HG02870 (cell line): Measurements from ENCODE around the gene SUPT20H.

Experiments used
- ATAC-seq: cut with Tn5 transposase; IDR thresholded peaks from one replicate; pipeline ENCODE4 v1.9.1; 2021; ENCODE audit warnings: mild to moderate bottlenecking, moderate library complexity; ENCODE audit not compliant: unreplicated experiment

Gene SUPT20H

DNA sequence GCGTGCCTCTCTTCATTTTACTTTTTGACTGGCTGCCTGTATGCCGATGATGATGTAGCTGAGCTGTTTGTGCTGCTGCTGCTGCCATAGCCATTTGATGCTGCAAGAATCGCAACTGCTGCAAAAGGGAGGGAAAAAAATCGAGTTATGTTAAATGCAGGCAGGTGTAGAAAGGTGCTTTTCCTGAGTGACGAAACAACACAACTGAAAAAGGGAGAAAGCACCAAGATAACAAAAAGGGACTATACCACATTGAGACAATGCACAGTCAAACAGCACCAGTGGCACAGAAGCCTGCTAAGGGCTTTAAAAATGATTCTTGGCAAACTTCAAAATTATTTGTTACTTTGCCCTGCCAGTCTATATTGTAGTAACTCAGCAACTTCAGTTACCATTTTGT lies 49.8 kb downstream of the SUPT20H start:
- no peak for ATAC-seq

DNA sequence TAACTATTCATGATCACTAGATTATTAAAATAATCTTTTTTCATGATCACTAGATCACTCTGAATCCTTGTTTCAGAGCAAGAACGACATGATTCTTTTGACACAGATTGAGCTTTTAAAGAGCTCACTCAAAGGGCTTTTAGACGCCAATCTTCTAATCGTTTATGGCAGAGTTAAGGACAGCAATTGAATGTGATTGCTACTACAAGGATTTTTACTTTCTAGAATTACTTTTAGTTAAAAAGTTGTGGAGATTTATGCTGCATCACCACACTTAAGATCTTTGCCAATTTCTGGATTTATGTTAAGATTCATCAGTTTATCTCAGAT lies 57.6 kb downstream of the SUPT20H start:
- ATAC-seq, result no peak

DNA sequence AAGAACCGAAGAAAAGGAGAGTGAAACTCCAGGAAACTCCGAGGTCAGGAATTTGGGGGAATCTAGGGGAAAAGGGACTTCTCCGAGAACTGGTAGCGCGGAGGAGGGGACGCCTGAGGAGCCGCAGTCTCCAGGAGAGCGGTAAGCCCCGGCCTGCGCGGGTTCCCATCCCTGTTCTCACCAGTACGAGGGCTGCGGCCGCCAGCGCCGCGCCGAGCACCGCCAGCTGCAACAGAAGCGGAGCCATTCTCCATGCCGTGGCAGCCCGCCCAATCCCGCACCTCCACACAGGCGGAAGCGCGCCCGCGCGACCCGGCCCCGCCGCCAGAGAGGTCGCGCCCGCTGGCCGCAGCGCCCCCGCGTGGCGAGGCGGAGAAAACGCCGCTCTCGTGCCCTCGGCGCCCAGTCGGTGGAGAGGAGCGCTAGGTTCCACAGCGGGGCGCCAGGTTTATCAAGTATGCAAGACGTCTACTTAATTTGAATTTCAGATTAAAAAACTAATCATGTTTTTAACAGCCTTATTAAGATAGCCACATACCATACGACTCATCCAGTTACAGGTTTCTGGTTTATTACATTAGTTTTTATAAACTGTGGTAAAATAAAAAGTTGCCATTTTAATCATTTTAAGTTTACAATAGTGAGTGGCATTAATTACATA lies 60.3 kb downstream of the SUPT20H start, which contains the start of gene ALG5:
Gene ALG5 (minus strand): TSS at position 287 of the 661 bp plus-strand sequence. CDS start 40 bp downstream, at position 247.
- ATAC-seq, result peak; percentile 54

DNA sequence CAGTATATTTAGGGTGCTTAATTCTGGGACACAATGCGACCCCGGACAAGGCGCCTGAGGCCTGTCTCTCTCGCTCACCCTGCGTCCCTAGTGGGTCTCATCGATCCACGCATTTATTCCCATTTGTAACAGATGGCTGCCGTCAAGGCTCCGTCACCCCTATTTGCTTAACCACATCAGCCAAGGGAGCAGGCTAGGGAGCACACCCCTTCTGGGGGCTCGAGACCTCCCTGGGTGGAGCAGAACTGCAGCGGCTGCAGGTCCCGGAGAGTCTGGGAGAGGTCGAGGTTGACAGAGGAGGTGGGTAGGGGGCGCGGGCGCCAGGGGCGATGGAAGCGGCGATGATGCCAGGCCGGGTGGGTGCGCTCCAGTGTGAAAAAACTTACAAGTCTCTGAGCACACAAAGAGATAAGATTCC lies 60.9 kb downstream of the SUPT20H start:
- no peak for ATAC-seq

DNA sequence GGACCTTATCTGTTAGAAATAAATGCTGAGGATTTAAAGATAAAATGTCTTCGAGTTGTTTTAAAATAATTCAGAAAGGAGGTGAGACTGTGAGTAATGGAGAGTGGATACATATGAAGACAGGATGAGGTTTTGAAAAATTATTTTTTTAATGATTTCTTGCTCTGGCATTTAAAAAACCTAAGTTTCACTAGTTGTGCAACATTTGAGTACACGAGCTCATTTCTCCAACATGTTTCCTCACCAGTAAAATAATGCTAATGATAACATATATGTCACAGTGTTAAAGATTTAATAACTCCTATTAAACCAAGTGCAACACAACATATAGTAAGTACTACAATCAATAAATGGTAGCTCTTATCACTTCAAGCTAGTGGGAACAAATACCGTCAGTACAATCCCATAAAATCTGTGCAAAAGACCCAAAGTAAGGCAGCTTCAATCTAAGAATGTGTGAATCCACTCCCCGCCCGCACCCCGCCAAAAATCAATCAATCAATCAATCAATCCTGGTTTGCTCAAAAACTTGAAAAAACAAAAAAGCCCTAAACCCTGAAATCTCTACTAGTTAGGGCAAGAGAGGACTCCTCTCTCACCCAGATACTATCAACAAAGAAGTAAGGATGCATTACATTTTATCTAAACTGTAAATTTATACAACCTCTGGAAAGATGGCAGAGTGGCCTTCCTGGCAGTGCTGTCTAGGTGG lies 61.6 kb downstream of the SUPT20H start:
- no peak for ATAC-seq

DNA sequence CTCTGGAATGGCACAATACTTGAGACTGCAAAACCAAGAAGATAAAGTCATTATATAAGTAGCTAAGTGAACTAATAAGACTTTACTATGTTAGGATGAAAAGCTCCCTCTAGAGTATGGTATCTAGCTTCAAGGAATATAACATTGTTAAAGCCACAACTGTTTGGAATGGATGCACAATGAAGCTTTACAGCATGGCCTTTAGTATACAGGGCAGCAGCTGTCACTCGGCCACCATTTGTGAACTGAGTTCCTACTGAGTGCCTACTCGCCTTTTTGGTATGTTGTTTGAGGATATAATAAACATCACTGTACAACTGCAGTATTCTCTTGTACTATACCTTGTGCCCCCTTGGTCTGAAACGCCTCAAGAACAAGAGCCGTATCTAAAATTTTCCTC lies 67.1 kb downstream of the SUPT20H start:
- no peak for ATAC-seq

DNA sequence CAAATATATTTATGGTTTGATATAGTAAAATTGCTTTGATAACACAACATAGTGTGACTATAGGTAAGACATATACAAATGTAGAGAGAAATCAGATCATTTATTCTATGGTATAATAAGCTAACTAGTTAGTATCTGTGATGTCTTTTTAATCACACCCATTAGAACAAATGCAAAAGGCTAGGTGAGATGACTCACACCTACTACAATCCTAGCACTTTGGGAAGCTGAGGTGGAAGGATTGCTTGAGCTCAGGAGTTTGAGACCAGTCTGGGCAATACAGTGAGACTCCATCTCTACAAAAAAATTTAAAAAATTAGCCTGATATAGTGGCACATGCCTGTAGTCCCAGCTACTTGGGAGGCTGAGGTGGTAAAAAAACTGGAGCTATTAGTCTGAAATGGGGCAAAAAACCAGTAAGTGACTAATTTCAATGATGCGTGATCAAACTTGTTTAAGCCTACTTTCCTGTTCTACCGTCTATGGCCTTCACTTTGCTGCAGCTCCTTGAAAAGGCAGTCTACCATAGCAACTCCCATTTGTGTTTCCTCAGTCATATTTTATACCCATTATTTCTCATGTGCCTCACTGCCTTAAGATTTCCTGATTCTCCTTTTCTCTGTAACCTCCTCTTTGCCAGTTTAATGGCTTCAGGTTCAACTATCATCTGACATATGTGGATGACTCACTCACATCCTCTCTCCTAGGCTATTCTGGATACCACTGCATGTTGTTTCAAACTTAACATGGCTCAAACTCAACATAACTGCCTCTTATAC lies 72.8 kb downstream of the SUPT20H start:
- ATAC-seq, result no peak

DNA sequence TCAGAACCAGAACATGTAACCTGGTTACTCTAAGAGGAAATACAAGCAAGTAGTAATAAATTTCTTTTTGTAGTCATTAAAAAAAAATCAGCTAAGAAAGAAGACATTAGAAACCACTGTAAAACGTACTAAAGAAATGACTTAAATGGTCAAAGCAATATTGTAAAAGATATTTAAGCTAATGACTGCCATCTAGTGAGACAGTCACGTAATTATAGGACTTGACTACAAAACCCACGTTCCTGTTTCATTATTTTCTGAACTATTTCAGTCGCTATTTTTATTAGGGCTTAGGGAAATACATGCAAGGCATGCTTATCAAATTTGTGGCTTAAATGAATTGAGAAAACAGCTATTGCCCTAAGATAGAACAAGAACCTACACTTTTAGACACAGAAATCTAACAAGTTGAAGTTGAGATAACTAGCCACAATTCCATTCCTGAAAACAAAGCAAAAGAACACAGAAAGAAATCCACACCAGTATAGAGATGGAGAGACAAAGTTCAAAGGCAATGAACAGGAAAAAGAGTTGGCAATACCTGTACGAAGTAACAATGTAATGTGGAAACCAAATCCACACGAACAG lies 78.2 kb downstream of the SUPT20H start:
- ATAC-seq, result peak; percentile 53

DNA sequence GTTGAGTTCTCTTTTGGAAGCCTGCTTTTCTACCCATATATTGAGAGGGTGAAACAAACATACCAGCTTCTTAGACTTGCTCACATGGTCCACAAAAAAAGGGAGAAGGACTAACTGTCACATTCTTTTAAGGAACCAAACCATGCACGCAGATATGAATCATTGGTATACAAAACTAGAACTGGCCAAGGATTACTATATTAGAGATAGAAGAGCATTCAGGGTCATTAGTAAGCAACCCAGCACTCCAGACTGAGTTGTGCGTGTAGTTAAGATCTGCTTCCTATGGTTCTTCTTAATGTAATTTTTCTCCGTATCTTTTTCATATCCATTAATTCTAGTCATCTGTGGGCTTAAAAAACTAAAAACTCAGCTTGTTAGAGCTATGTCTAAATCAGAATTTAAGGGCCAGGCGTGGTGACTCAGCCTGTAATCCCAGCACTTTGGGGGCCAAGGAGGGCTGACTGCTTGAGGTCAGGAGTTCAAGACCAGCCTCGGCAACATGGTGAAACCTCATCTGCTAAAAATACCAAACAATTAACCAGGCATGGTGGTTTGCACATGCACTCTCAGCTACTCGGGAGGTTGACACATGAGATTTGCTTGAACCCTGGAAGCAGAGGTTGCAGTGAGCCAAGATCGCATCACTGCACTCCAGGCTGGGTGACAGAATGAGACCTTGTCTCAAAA lies 80.0 kb downstream of the SUPT20H start:
- peak; percentile 41 for ATAC-seq

DNA sequence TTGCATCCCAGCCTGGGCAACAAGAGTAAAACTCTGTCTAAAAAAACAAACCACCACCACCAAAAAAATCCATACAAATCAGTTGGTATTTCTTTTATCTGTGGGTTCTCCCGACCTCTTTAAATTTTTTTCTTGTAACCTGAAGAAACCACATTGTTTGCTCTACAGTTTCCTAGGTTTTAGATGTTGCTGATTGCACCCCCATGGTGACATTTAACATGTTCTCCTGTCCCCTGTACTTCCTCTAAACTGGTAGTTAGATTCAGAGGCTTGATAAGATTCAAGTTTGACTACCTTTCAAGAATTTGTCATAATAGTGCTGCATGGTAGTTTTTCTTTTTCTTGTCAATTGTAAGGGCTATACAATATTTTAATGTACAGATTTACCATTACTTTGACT lies 84.3 kb downstream of the SUPT20H start:
- no peak for ATAC-seq

DNA sequence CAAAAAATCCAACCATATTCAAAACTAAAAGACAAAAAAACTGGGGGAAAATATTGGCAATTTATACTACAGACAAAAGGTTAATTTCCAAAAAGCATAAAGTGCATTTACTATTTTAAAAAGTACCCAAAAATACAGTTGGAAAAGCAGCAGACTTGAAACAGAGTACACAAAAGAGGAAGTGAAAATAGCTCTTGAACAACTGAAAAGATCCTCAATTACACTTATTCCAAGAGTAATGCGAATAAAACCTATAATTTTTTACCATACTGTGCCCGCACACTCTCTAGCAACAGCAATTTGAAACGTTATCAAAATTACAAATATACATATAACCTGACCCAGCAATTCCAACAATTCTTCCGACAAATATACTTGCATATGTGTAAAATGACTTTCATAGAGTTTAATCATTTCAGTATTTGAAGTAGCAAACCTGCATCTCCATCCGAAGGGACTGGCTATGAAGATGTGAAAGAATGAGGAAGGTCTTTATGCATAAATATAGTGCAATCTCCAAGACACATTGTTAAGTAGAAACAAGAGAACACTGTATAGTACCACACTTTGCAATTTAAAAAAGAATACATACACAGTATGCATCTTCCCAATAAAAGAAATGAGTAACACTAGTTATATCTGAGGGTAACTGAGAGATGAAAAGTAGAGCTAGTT lies 85.7 kb downstream of the SUPT20H start:
- peak; percentile 84 for ATAC-seq

DNA sequence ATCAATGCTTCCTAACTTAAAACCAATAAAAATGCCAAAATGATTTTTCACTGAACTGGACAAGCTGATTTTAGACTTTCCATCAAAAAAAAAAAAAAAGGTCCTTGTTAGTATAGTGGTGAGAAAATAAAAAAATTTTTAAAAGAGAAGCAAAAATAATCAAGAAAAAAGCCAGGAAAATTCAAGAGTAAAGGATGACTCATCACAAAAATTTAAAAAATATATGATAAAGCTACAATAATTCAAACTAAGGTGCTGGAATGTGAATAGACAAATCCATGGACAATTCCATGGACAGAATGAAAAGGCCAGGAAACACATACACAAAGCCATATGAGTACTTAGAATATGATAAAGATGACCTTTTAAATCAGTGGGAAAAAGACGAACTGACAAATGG lies 86.5 kb downstream of the SUPT20H start:
- ATAC-seq, result no peak

DNA sequence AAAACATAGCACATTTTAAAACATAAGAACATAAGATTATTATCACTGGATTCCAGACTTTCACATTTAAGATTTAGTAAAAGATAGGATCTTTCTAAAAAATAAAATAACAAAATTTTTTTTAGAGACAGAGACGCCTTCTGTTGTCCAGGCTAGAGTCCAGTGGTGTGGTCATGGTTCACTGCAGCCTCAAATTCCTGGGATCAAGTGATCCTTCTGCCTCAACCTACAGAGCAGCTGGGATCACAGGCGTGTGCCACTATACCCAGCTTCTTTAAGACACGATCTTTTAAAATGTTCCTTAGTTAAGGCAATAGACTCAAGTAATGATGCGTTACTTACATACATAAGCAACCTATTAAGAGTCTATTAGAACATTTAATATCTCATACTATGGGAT lies 93.1 kb downstream of the SUPT20H start:
- no peak for ATAC-seq

DNA sequence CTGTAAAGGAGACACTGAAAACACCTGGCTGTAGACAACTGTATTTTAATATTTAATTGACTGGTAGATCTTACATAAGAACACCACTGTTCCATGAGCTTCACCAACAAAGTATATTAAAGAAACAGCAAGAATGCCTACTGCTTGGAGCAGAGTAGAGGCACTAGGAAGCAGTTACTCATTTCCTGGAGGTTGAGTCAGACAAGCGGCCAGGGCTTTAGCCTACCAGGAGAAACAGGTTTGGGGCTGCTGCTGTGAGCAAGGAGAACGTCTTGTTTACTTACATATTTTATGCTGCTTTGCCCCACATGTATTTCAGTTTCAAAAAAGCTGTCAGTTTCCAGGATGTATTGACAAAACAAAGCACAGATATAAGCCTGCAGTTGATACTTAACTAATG lies 93.7 kb downstream of the SUPT20H start:
- no peak for ATAC-seq

DNA sequence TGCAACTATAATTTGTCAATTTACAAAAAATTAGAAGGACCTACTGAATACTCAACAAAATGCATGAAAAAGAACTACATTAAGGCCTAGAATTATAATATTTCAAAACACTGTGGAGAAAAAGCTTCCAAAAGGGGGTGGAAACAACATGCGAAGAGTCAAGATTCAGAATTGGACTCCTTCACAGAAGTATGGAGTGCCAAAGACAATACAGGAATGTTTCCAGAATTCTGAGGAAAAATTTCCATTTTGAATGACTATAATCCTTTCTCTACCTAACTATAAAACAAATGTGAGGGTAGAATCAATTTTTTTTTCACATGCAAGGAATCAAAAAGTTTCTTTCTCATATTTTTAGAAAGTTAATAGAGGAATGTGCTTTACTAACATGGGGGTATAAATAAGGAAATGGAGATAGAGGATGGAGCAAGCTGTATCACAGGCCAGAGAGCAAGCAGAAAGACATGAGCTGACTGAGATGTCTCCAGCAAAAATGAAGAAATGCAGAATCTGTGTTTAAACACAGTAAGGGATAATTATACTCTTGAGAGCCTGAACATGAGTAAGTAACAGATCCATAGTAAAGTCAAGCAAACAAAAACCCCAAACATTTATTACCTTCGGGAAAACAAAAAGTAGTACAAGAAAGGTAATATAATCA lies 99.9 kb downstream of the SUPT20H start:
- ATAC-seq, result no peak
